ENCODE measurements around the gene UBQLNL.
A peak's percentile ranks its signal among the peaks of the same experiment; 100 is the strongest.

Gene UBQLNL

GRCh38 chr11:5516599-5516998 is at the start of gene UBQLNL:
Gene UBQLNL (minus strand): TSS chr11:5516699. CDS start chr11:5516441, 258 bp downstream.
- no peak for DNase-seq

- DNase-seq = peak; percentile 7
Observed at GRCh38 chr11:5564259-5565019, 47.9 kb upstream of the UBQLNL start.

GRCh38 chr11:5557751-5558150 is 41.3 kb upstream of the UBQLNL start:
- DNase-seq = no peak

GRCh38 chr11:5556596-5557188 is 40.2 kb upstream of the UBQLNL start:
- DNase-seq = no peak

- peak; percentile 21 for DNase-seq
Observed at GRCh38 chr11:5553343-5553742, 36.8 kb upstream of the UBQLNL start.

GRCh38 chr11:5550440-5551095 is 34.1 kb upstream of the UBQLNL start:
- no peak for DNase-seq

- DNase-seq = no peak
Observed at GRCh38 chr11:5548440-5548839, 31.9 kb upstream of the UBQLNL start, which contains the start of gene OR52H1. Gene OR52H1 (minus strand): TSS chr11:5548540. CDS start chr11:5545505, 3,035 bp downstream.

GRCh38 chr11:5547982-5548381 is 31.5 kb upstream of the UBQLNL start:
- DNase-seq = no peak

GRCh38 chr11:5546457-5546856 is 30.0 kb upstream of the UBQLNL start:
- no peak for DNase-seq

- DNase-seq = no peak
Observed at GRCh38 chr11:5541427-5541826, 24.9 kb upstream of the UBQLNL start.

GRCh38 chr11:5536482-5536881 is 20.0 kb upstream of the UBQLNL start:
- no peak for DNase-seq

GRCh38 chr11:5534046-5534445 is 17.5 kb upstream of the UBQLNL start:
- no peak for DNase-seq

GRCh38 chr11:5531053-5531831 is 14.7 kb upstream of the UBQLNL start:
- DNase-seq = peak; percentile 58

GRCh38 chr11:5528495-5528894 is 12.0 kb upstream of the UBQLNL start:
- no peak for DNase-seq

- peak; percentile 53 for DNase-seq
Observed at GRCh38 chr11:5527716-5528115, 11.2 kb upstream of the UBQLNL start.

- no peak for DNase-seq
Observed at GRCh38 chr11:5524756-5525155, 8.3 kb upstream of the UBQLNL start.

- no peak for DNase-seq
Observed at GRCh38 chr11:5522308-5522707, 5.8 kb upstream of the UBQLNL start.

GRCh38 chr11:5521540-5521939 is 5.0 kb upstream of the UBQLNL start:
- no peak for DNase-seq

- no peak for DNase-seq
Observed at GRCh38 chr11:5514841-5515240, 1.7 kb downstream of the UBQLNL start.

GRCh38 chr11:5509803-5510202 is 6.7 kb downstream of the UBQLNL start, which contains the start of gene UBQLN3:
Gene UBQLN3 (minus strand): TSS chr11:5509957. CDS start chr11:5509558, 399 bp downstream.
- DNase-seq = no peak

GRCh38 chr11:5508605-5509004 is 7.9 kb downstream of the UBQLNL start:
- DNase-seq = no peak

- DNase-seq = no peak
Observed at GRCh38 chr11:5507933-5508305, 8.6 kb downstream of the UBQLNL start.
